CD8-positive, alpha-beta memory T cell (primary cell): ENCODE data around the gene ME3. TPM values are rescaled to one million over a fixed set of nuclear protein-coding genes. Genes with fewer than 3 reads are reported as not detected.

Experiments used
- CTCF ChIA-PET: fragments of 350-600 bp; sonication (Branson Sonifier 250); formaldehyde crosslinking; loops from one replicate; lab custom pipeline; 2021; ENCODE audit warnings: antibody characterized with exemption; lab: Charles Lee
- POLR2A ChIA-PET: fragments of 350-600 bp; sonication (Branson Sonifier 250); formaldehyde crosslinking; loops from one replicate; lab custom pipeline; 2021; ENCODE audit warnings: antibody characterized with exemption; lab: Charles Lee
- DNase-seq, 5 donors: peaks; one replicate each; pipeline versions ENCODE4 v3.0.0 to v3.0.0-alpha.2; 2020 to 2022; ENCODE audit warnings: mixed read lengths in 1 of 5
- H3K27ac ChIP-seq: one replicate; pipeline ENCODE4 v1.7.0; 2013; ENCODE audit warnings: low read depth, mild to moderate bottlenecking, low read length, moderate library complexity
- H3K27me3 ChIP-seq: 2 replicates; pipeline ENCODE4 v1.7.0; 2013; ENCODE audit warnings: low read length, mild to moderate bottlenecking; ENCODE audit not compliant: insufficient read depth, poor library complexity, severe bottlenecking
- H3K36me3 ChIP-seq: 2 replicates; pipeline ENCODE4 v1.7.0; 2013; ENCODE audit warnings: mild to moderate bottlenecking, low read length, moderate library complexity; ENCODE audit not compliant: insufficient read depth
- H3K4me1 ChIP-seq: 2 replicates; pipeline ENCODE4 v1.7.0; 2013; ENCODE audit warnings: mild to moderate bottlenecking, low read length, moderate library complexity; ENCODE audit not compliant: insufficient read depth
- H3K4me3 ChIP-seq: 2 replicates; pipeline ENCODE4 v1.7.0; 2013; ENCODE audit warnings: mild to moderate bottlenecking, low read length
- H3K9me3 ChIP-seq: 2 replicates; pipeline ENCODE4 v1.7.0; 2013; ENCODE audit warnings: mild to moderate bottlenecking, low read length
- H3K27ac Mint-ChIP-seq, 8 donors: one replicate each; pipeline ENCODE4 v1.8.0; 2020 to 2021; ENCODE audit warnings: mixed read lengths in 8 of 8, mild to moderate bottlenecking in 6 of 8, inconsistent platforms in 3 of 8, moderate library complexity in 3 of 8
- H3K27me3 Mint-ChIP-seq, 2 donors: one replicate each; pipeline ENCODE4 v1.8.0; 2020 to 2021; ENCODE audit warnings: mixed read lengths in 2 of 2, mild to moderate bottlenecking in 1 of 2, moderate library complexity in 1 of 2
- H3K36me3 Mint-ChIP-seq, 3 donors: one replicate each; pipeline ENCODE4 v1.8.0; 2020 to 2021; ENCODE audit warnings: mixed read lengths in 3 of 3, inconsistent platforms in 1 of 3, mild to moderate bottlenecking in 1 of 3
- H3K4me1 Mint-ChIP-seq, 3 donors: one replicate each; pipeline ENCODE4 v1.8.0; 2020 to 2021; ENCODE audit warnings: mixed read lengths in 3 of 3, inconsistent platforms in 1 of 3, mild to moderate bottlenecking in 1 of 3
- H3K4me3 Mint-ChIP-seq, 7 donors: one replicate each; pipeline ENCODE4 v1.8.0; 2020 to 2021; ENCODE audit warnings: mixed read lengths in 7 of 7, mild to moderate bottlenecking in 6 of 7, moderate library complexity in 4 of 7, inconsistent platforms in 2 of 7
- H3K9me3 Mint-ChIP-seq, 5 donors: one replicate each; pipeline ENCODE4 v1.8.0; 2020 to 2022; ENCODE audit warnings: mixed read lengths in 5 of 5, mild to moderate bottlenecking in 3 of 5, moderate library complexity in 2 of 5, inconsistent platforms in 1 of 5
- polyA plus RNA-seq: library from polyadenylated mRNA; unstranded; fragments of 300-500 nt; fragmentation: Illumina TruSeq; gene quantifications from one replicate; pipeline ENCODE4 v1.2.3, GENCODE V29; 2021
- total RNA-seq, 2 experiments: library from RNA; stranded (reverse); gene quantifications; one replicate each; pipeline ENCODE4 v1.2.3, GENCODE V29; 2021

ME3 gene
- total and polyA plus RNA-seq, 3 experiments from 2014 or later: 1.0 to 1.3 TPM; not detected in 1

GRCh38 chr11:86606836-86607481 lies 65.5 kb downstream of the ME3 start:
- peaks cover 1 to 3% of the 10 kb centered on the region in 2 donors for H3K27me3 Mint-ChIP-seq
- no peak overlapping the region for H3K27ac Mint-ChIP-seq

GRCh38 chr11:86606270-86606835 lies 66.1 kb downstream of the ME3 start:
- H3K4me3 Mint-ChIP-seq: no peak overlapping the region
- H3K27me3 Mint-ChIP-seq: peaks cover 1 to 3% of the 10 kb centered on the region in 2 donors
- POLR2A ChIA-PET: no interaction called here
- peaks cover 0 to 4% (median 0%) of the 10 kb centered on the region in 3 donors for H3K4me1 Mint-ChIP-seq
- H3K36me3 Mint-ChIP-seq: no peaks in the 10 kb centered on the region
- Histone ChIP-seq H3K4me1 (no peaks in the 10 kb centered on the region), H3K4me3 (no peak overlapping the region), H3K9me3 (no peaks in the 10 kb centered on the region), H3K27me3 (no peaks in the 10 kb centered on the region), H3K27ac (no peak overlapping the region), H3K36me3 (no peaks in the 10 kb centered on the region)
- H3K27ac Mint-ChIP-seq: no peak overlapping the region
- no peak for DNase-seq
- peaks cover 0 to 4% (median 0%) of the 10 kb centered on the region in 5 donors for H3K9me3 Mint-ChIP-seq
- CTCF ChIA-PET: no interaction called here

More at GRCh38 chr11:86606836-86607481, 65.5 kb downstream of the ME3 start:
- H3K36me3 Mint-ChIP-seq: no peaks in the 10 kb centered on the region
- H3K36me3 ChIP-seq: no peaks in the 10 kb centered on the region
- no peak overlapping the region for H3K27ac ChIP-seq
- DNase-seq: no peak
- POLR2A ChIA-PET: no interaction called here
- H3K4me3 Mint-ChIP-seq: no peak overlapping the region
- H3K4me1 Mint-ChIP-seq: peaks cover 0 to 4% (median 0%) of the 10 kb centered on the region in 3 donors
- H3K9me3 ChIP-seq: no peaks in the 10 kb centered on the region
- no peaks in the 10 kb centered on the region for H3K27me3 ChIP-seq
- no peak overlapping the region for H3K4me3 ChIP-seq
- CTCF ChIA-PET: no interaction called here
- H3K4me1 ChIP-seq: no peaks in the 10 kb centered on the region
- peaks cover 0 to 4% (median 0%) of the 10 kb centered on the region in 5 donors for H3K9me3 Mint-ChIP-seq

GRCh38 chr11:86596861-86597586 lies 75.4 kb downstream of the ME3 start:
- no peak overlapping the region for H3K27ac Mint-ChIP-seq
- Histone ChIP-seq H3K36me3 (no peaks in the 10 kb centered on the region), H3K27me3 (no peaks in the 10 kb centered on the region), H3K4me3 (no peak overlapping the region), H3K4me1 (peaks cover 12% of the 10 kb centered on the region), H3K9me3 (no peaks in the 10 kb centered on the region), H3K27ac (no peak overlapping the region)
- no peak for DNase-seq
- ChIA-PET CTCF (no interaction called here), POLR2A (no interaction called here)
- peaks cover 0 to 3% (median 0%) of the 10 kb centered on the region in 3 donors for H3K36me3 Mint-ChIP-seq
- H3K27me3 Mint-ChIP-seq: peaks cover 0 to 8% of the 10 kb centered on the region in 2 donors
- H3K4me3 Mint-ChIP-seq: no peak overlapping the region
- peaks cover 0 to 2% (median 0%) of the 10 kb centered on the region in 5 donors for H3K9me3 Mint-ChIP-seq
- peaks cover 10 to 14% (median 13%) of the 10 kb centered on the region in 3 donors for H3K4me1 Mint-ChIP-seq

GRCh38 chr11:86595955-86596354 lies 76.5 kb downstream of the ME3 start:
- Mint-ChIP-seq H3K27me3 (peaks cover 0 to 8% of the 10 kb centered on the region in 2 donors), H3K4me3 (no peak overlapping the region), H3K4me1 (peaks cover 10 to 14% (median 13%) of the 10 kb centered on the region in 3 donors), H3K36me3 (peaks cover 0 to 5% (median 0%) of the 10 kb centered on the region in 3 donors), H3K9me3 (peaks cover 0 to 2% (median 0%) of the 10 kb centered on the region in 5 donors), H3K27ac (peak overlapping the region in 1 of 8 donors; percentile 47)
- CTCF ChIA-PET: interaction anchor here (1.2 kb wide), 1 partner anchor 9 kb away, joined by 3 read pairs; no protein-coding TSS in a partner anchor
- Histone ChIP-seq H3K27ac (no peak overlapping the region), H3K9me3 (no peaks in the 10 kb centered on the region), H3K4me1 (peaks cover 12% of the 10 kb centered on the region), H3K4me3 (no peak overlapping the region), H3K27me3 (no peaks in the 10 kb centered on the region), H3K36me3 (no peaks in the 10 kb centered on the region)
- POLR2A ChIA-PET: no interaction called here
- no peak for DNase-seq

GRCh38 chr11:86595451-86595850 lies 77.0 kb downstream of the ME3 start:
- no peak overlapping the region for H3K4me3 Mint-ChIP-seq
- peak overlapping the region in 1 of 8 donors; percentile 47 for H3K27ac Mint-ChIP-seq
- Histone ChIP-seq H3K4me1 (peaks cover 12% of the 10 kb centered on the region), H3K27me3 (no peaks in the 10 kb centered on the region), H3K36me3 (no peaks in the 10 kb centered on the region), H3K4me3 (no peak overlapping the region), H3K27ac (no peak overlapping the region), H3K9me3 (no peaks in the 10 kb centered on the region)
- CTCF ChIA-PET: interaction anchor here (1.2 kb wide), 1 partner anchor 9 kb away, joined by 3 read pairs; no protein-coding TSS in a partner anchor
- H3K4me1 Mint-ChIP-seq: peaks cover 10 to 14% (median 13%) of the 10 kb centered on the region in 3 donors
- POLR2A ChIA-PET: no interaction called here
- H3K9me3 Mint-ChIP-seq: peaks cover 0 to 2% (median 0%) of the 10 kb centered on the region in 5 donors
- H3K27me3 Mint-ChIP-seq: peaks cover 0 to 8% of the 10 kb centered on the region in 2 donors
- peaks cover 0 to 5% (median 0%) of the 10 kb centered on the region in 3 donors for H3K36me3 Mint-ChIP-seq
- no peak for DNase-seq

- no peak overlapping the region for H3K27ac Mint-ChIP-seq
- Histone ChIP-seq H3K36me3 (no peaks in the 10 kb centered on the region), H3K9me3 (no peaks in the 10 kb centered on the region), H3K4me3 (no peak overlapping the region), H3K27me3 (no peaks in the 10 kb centered on the region), H3K4me1 (peaks cover 12% of the 10 kb centered on the region), H3K27ac (no peak overlapping the region)
- ChIA-PET POLR2A (no interaction called here), CTCF (no interaction called here)
- H3K4me3 Mint-ChIP-seq: no peak overlapping the region
- H3K9me3 Mint-ChIP-seq: peaks cover 0 to 2% (median 0%) of the 10 kb centered on the region in 5 donors
- H3K4me1 Mint-ChIP-seq: peaks cover 10 to 14% (median 13%) of the 10 kb centered on the region in 3 donors
- H3K27me3 Mint-ChIP-seq: peaks cover 0 to 8% of the 10 kb centered on the region in 2 donors
- peaks cover 0 to 5% (median 0%) of the 10 kb centered on the region in 3 donors for H3K36me3 Mint-ChIP-seq
- DNase-seq: no peak
These were observed 77.7 kb downstream of the ME3 start for GRCh38 chr11:86594746-86595145.

GRCh38 chr11:86593833-86594232 lies 78.6 kb downstream of the ME3 start:
- CTCF ChIA-PET: no interaction called here
- Histone ChIP-seq H3K4me3 (no peak overlapping the region), H3K4me1 (peaks cover 12% of the 10 kb centered on the region), H3K9me3 (no peaks in the 10 kb centered on the region), H3K27me3 (no peaks in the 10 kb centered on the region), H3K36me3 (no peaks in the 10 kb centered on the region), H3K27ac (no peak overlapping the region)
- Mint-ChIP-seq H3K36me3 (peaks cover 0 to 5% (median 0%) of the 10 kb centered on the region in 3 donors), H3K27ac (no peak overlapping the region), H3K9me3 (peaks cover 0 to 2% (median 0%) of the 10 kb centered on the region in 5 donors), H3K4me3 (no peak overlapping the region), H3K4me1 (peaks cover 10 to 14% (median 13%) of the 10 kb centered on the region in 3 donors), H3K27me3 (peaks cover 0 to 6% of the 10 kb centered on the region in 2 donors)
- DNase-seq: no peak
- POLR2A ChIA-PET: no interaction called here
